HepG2 (cell line): ENCODE results near the gene NAALADL1. TPM values are rescaled to one million over a fixed set of nuclear protein-coding genes. Genes with fewer than 3 reads are reported as not detected.
A peak's percentile ranks its signal among the peaks of the same experiment; 100 is the strongest.

Experiments
- ARHGAP35 ChIP-seq: sonication (generic); formaldehyde crosslinking; IDR thresholded peaks from 2 replicates; pipeline ENCODE4 v1.9.0; 2022; ENCODE audit warnings: mild to moderate bottlenecking, inconsistent platforms, moderate library complexity, missing genetic modification reagents, borderline replicate concordance
- CHCHD3 ChIP-seq: sonication (generic); formaldehyde crosslinking; IDR thresholded peaks from 2 replicates; pipeline ENCODE4 v1.8.0; 2022; ENCODE audit warnings: mild to moderate bottlenecking, missing genetic modification reagents, moderate library complexity
- FLYWCH1 ChIP-seq: sonication (generic); formaldehyde crosslinking; IDR thresholded peaks from 2 replicates; pipeline ENCODE4 v1.8.1; 2023; ENCODE audit warnings: mild to moderate bottlenecking, missing genetic modification reagents
- FOXK2 ChIP-seq: fragments of 450-650 bp; IDR thresholded peaks from 2 replicates; pipeline ENCODE4 v1.6.1; 2016
- MTA1 ChIP-seq: sonication (generic); formaldehyde crosslinking; IDR thresholded peaks from 2 replicates; pipeline ENCODE4 v1.4.0; 2020; ENCODE audit warnings: missing genetic modification reagents, mild to moderate bottlenecking, borderline replicate concordance
- MXD1 ChIP-seq: sonication (generic); formaldehyde crosslinking; IDR thresholded peaks from 2 replicates; pipeline ENCODE4 v1.4.0; 2020; ENCODE audit warnings: mild to moderate bottlenecking, missing genetic modification reagents
- NFATC3 ChIP-seq: sonication (generic); formaldehyde crosslinking; IDR thresholded peaks from 2 replicates; pipeline ENCODE4 v1.5.1; 2020; ENCODE audit warnings: mild to moderate bottlenecking, missing genetic modification reagents
- NFE2L1 ChIP-seq: sonication (generic); formaldehyde crosslinking; IDR thresholded peaks from 2 replicates; pipeline ENCODE4 v1.4.0; 2020; ENCODE audit warnings: missing genetic modification reagents, mild to moderate bottlenecking, borderline replicate concordance
- SIN3B ChIP-seq: fragments of 150-350 bp; IDR thresholded peaks from 2 replicates; pipeline ENCODE4 v1.6.1; 2014; ENCODE audit warnings: low read length
- TBL1XR1 ChIP-seq: fragments of 150-350 bp; IDR thresholded peaks from 2 replicates; pipeline ENCODE4 v1.6.1; 2014; ENCODE audit warnings: borderline replicate concordance, low read length; ENCODE audit not compliant: partially characterized antibody
- ZFX ChIP-seq: sonication (generic); formaldehyde crosslinking; IDR thresholded peaks from 2 replicates; pipeline ENCODE4 v1.4.0; 2020; ENCODE audit warnings: mild to moderate bottlenecking, low read depth, missing genetic modification reagents, moderate library complexity
- ZNF414 ChIP-seq: sonication (generic); formaldehyde crosslinking; IDR thresholded peaks from 2 replicates; pipeline ENCODE4 v1.5.0; 2020; ENCODE audit warnings: missing genetic modification reagents
- ZNF552 ChIP-seq: sonication (generic); formaldehyde crosslinking; IDR thresholded peaks from 2 replicates; pipeline ENCODE4 v1.9.0; 2022; ENCODE audit warnings: missing genetic modification reagents, mild to moderate bottlenecking, borderline replicate concordance
- ZNF740 ChIP-seq: sonication (generic); formaldehyde crosslinking; IDR thresholded peaks from 2 replicates; pipeline ENCODE4 v1.4.0; 2020; ENCODE audit warnings: missing genetic modification reagents
- polyA plus RNA-seq, 8 experiments: library from polyadenylated mRNA; depleted of rRNA in 3 of 8; stranded (reverse) in 7 of 8; unstranded in 1 of 8; fragments of >200 nt; fragmentation: Illumina TruSeq in 4 of 8; extraction: Trizol in 4 of 8; gene quantifications; 2 replicates each; pipeline versions ENCODE4 v1.2.1 to v1.2.3, GENCODE V29; 2011 to 2016; ENCODE audit warnings: low read depth in 4 of 8, missing spikeins in 1 of 8, mixed read lengths in 1 of 8; ENCODE audit not compliant: insufficient read depth in 1 of 8
- total RNA-seq, 5 experiments: library from RNA; depleted of rRNA; stranded (reverse); fragments of >200 nt; fragmentation: Illumina TruSeq; extraction: Trizol; gene quantifications; 2 replicates each; pipeline ENCODE4 v1.2.3, GENCODE V29; 2016; ENCODE audit warnings: low read depth in 1 of 5

The NAALADL1 gene
- total and polyA plus RNA-seq, 2 of the 13 experiments (the other 11 are each of a cell fraction or from before 2014, with no cell fraction given): 9.3 to 33.9 TPM

- TF ChIP-seq MXD1 (CRISPR knock-in tag): peak; percentile 66
- TF ChIP-seq CHCHD3 (CRISPR knock-in tag): no peak
- no peak for TF ChIP-seq FOXK2
- no peak for TF ChIP-seq SIN3B
- TF ChIP-seq NFE2L1 (CRISPR knock-in tag): no peak
- TF ChIP-seq MTA1: peak; percentile 65; the same call in 1 of the 2 replicates
- TF ChIP-seq TBL1XR1: no peak
- TF ChIP-seq ZNF414 (CRISPR knock-in tag): peak; percentile 56; the same call in 1 of the 2 replicates
- TF ChIP-seq ARHGAP35: no peak; the same call in 1 of the 2 replicates
- TF ChIP-seq ZNF740: peak; percentile 70; the same call in 1 of the 2 replicates
- TF ChIP-seq ZFX (CRISPR knock-in tag): peak; percentile 75
- TF ChIP-seq NFATC3 (CRISPR knock-in tag): no peak
- 0 out of 2 replicates have a peak, but pooled peaks have one; percentile 59 for TF ChIP-seq ZNF552 (CRISPR knock-in tag)
- TF ChIP-seq FLYWCH1: no peak
- TF ChIP-seq, all 625 proteins: peak for 255
These were observed 44.2 kb downstream of the NAALADL1 start, which contains the start of gene ARL2 (continued) for GRCh38 chr11:65013888-65014725.
